ENCODE measurements around the gene NPR3. TPM values are rescaled to one million over a fixed set of nuclear protein-coding genes. Genes with fewer than 3 reads are reported as not detected.

NPR3 gene, protein sequence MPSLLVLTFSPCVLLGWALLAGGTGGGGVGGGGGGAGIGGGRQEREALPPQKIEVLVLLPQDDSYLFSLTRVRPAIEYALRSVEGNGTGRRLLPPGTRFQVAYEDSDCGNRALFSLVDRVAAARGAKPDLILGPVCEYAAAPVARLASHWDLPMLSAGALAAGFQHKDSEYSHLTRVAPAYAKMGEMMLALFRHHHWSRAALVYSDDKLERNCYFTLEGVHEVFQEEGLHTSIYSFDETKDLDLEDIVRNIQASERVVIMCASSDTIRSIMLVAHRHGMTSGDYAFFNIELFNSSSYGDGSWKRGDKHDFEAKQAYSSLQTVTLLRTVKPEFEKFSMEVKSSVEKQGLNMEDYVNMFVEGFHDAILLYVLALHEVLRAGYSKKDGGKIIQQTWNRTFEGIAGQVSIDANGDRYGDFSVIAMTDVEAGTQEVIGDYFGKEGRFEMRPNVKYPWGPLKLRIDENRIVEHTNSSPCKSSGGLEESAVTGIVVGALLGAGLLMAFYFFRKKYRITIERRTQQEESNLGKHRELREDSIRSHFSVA
- not detected in 2 replicates for total RNA-seq (2021)
- long read RNA-seq, result 0 reads

DNA sequence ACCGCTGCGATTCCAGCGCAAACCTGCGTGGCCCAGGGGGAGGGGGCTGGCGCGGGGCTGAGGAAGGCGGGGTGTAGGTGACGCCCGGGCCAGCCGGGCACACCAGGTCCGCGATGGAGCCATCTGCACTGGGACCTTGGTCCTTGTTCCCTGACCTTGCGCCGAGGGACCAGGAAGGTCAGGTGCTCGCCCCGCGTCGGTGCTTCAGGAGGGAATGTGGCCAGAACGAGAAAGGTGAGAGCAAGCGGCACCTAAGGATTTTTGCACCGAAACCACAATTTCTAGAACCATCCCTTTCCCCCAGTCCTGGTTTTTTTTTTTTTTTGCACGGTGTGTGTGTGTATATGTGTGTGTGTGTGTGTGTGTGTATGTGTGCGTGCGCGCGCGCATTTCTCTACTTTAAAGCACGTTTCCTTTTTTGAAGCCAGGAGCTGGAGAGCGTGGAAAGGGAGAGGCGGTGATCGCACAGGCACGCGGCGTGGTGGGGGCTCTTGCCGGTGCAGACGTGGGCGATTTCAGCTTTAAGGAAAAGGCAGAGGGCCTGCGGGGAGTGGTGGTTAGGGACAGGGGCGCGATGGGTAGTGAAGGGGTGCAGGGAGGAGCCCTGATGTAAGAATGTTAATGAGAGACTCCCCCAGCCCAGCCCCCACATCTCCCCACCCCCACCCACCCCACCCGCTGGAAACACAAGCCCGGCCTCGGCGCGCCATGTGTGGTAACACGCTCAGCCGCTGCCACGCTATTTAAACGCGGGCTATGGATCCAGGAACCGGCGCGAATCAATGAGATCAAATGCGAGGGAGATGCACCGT, at the start of gene NPR3:
Gene NPR3, plus strand, starts transcription at position 772 of the 812 bp plus-strand sequence. CDS start 456 bp downstream, outside the sequence.
- WGBS (ENCODE audit: extremely low coverage, insufficient read length, low lambda C conversion rate), result no CpG with 5 or more reads among the region's 55 CpGs
- Histone ChIP-seq H4K8ac (replicated peaks; ENCODE audit: insufficient read length, low read depth, low read length) (no peak within 1 kb of the TSS), H3K4me2 (ENCODE audit: insufficient read depth, insufficient read length, low read length) (peak within 1 kb of the TSS; percentile 85), H2BK120ac (ENCODE audit: low read depth, low read length, poor library complexity, severe bottlenecking) (no peak within 1 kb of the TSS), H3K14ac (ENCODE audit: insufficient read depth, low read length) (no peak within 1 kb of the TSS), H3K79me1 (ENCODE audit: insufficient read depth, low read depth, low read length, poor library complexity, severe bottlenecking) (no peaks in the 10 kb centered on the region), H3K79me2 (ENCODE audit: insufficient read depth, low read length) (no peaks in the 10 kb centered on the region), H3K9ac (ENCODE audit: extremely low read depth, insufficient read length, low read length) (no peak within 1 kb of the TSS), H4K91ac (ENCODE audit: insufficient read length, low read depth, low read length) (no peak within 1 kb of the TSS), H2BK20ac (ENCODE audit: low read depth, low read length, poor library complexity, severe bottlenecking) (no peak within 1 kb of the TSS), H3K18ac (ENCODE audit: insufficient read length, low read depth, low read length) (no peak within 1 kb of the TSS), H3K9me3 (ENCODE audit: control insufficient read depth, low read depth, low read length) (no peaks in the 10 kb centered on the region), H3K27ac (ENCODE audit: insufficient read length, low read depth, low read length) (no peak within 1 kb of the TSS), H3K4me1 (ENCODE audit: insufficient read depth, low read length) (no peaks in the 10 kb centered on the region), H2BK15ac (ENCODE audit: low read depth, low read length) (no peak within 1 kb of the TSS), H3K27me3 (ENCODE audit: insufficient read depth, low read length) (peaks cover 61% of the 10 kb centered on the region), H3T11ph (ENCODE audit: low read length) (no peak within 1 kb of the TSS), H3K23ac (ENCODE audit: insufficient read length, low read depth, low read length) (no peak within 1 kb of the TSS), H2BK12ac (ENCODE audit: insufficient read length, low read depth, low read length) (no peak within 1 kb of the TSS), H3K23me2 (ENCODE audit: insufficient read length, low read depth, low read length, poor library complexity, severe bottlenecking) (peaks cover 23% of the 10 kb centered on the region), H3K4ac (ENCODE audit: low read depth, low read length) (no peak within 1 kb of the TSS), H2AK5ac (ENCODE audit: insufficient read length, low read length) (no peak within 1 kb of the TSS), H4K20me1 (ENCODE audit: control insufficient read depth, insufficient read depth, insufficient read length) (no peaks in the 10 kb centered on the region), H3K56ac (ENCODE audit: insufficient read length, low read depth, low read length) (no peak within 1 kb of the TSS), H2AFZ (ENCODE audit: low read length) (no peak within 1 kb of the TSS), H2BK5ac (ENCODE audit: insufficient read length, low read length) (no peak within 1 kb of the TSS), H4K5ac (ENCODE audit: insufficient read length, low read depth, low read length) (no peak within 1 kb of the TSS)
- TF ChIP-seq, protein P1, sequence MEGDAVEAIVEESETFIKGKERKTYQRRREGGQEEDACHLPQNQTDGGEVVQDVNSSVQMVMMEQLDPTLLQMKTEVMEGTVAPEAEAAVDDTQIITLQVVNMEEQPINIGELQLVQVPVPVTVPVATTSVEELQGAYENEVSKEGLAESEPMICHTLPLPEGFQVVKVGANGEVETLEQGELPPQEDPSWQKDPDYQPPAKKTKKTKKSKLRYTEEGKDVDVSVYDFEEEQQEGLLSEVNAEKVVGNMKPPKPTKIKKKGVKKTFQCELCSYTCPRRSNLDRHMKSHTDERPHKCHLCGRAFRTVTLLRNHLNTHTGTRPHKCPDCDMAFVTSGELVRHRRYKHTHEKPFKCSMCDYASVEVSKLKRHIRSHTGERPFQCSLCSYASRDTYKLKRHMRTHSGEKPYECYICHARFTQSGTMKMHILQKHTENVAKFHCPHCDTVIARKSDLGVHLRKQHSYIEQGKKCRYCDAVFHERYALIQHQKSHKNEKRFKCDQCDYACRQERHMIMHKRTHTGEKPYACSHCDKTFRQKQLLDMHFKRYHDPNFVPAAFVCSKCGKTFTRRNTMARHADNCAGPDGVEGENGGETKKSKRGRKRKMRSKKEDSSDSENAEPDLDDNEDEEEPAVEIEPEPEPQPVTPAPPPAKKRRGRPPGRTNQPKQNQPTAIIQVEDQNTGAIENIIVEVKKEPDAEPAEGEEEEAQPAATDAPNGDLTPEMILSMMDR (conservative IDR thresholded peaks at IDR 0.05), result no peak
- Mint-ChIP-seq H3K27ac (no peak within 1 kb of the TSS), H3K4me1 (peaks cover 34 to 41% of the 10 kb centered on the region in 2 experiments), H3K4me3 (peak within 1 kb of the TSS; percentile 61 to 85), H3K27me3 (ENCODE audit: low read depth) (peaks cover 80% of the 10 kb centered on the region), H3K9me3 (peaks cover 4 to 6% of the 10 kb centered on the region in 2 experiments; a peak in 3 of 5 replicates), H3K36me3 (ENCODE audit: insufficient read depth in 1 of 3, low read depth in 3 of 3) (no peaks in the 10 kb centered on the region; a peak in 1 of 7 replicates)
- DNase-seq, result no peak

All from H9 (cell line).